Measurements from ENCODE around the gene SFXN3. TPM values are rescaled to one million over a fixed set of nuclear protein-coding genes. Genes with fewer than 3 reads are reported as not detected.

SFXN3 gene
- total and polyA plus RNA-seq, 2 of the 13 experiments (the other 11 are each of a cell fraction or from before 2014, with no cell fraction given), result 16.8 to 71.5 TPM

DNA sequence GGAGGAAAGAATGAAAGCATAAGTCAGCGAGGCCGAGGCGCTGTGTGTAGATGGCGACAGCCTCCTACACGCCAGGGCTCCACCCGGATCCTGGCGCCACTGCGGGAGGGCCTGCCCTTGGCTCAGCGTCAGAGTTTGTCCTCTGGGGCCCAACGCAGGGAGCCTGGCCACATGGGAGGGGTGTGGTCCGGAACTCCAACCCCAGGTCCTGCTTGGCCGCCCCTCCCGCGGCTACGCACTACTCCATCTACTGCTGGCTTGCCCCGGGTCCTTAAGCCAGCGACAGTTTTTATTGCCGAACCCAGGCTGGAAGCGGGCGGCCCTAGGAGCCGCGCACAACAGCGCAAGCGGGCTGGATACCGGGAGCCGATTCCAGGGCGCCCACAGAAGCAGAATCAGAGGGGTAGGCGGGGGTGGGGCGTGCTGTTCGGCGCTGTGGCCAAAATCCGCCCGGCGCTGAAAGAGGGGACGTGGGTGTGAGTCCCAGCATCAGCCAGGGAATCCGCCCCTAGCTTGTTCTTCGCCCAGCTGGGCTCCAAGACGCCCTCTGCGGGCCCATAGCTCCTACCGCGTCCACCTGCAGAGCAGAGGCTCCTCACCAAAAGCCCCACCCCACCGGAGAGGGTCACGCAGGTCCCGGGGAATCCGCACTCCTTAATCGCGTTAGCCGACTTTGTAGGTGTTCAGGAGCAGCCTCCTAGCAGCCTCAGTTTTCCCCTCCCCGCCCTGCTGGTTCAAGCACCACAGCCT lies 35.3 kb downstream of the SFXN3 start (continued):
- peak; percentile 82 for TF ChIP-seq KDM2A (CRISPR knock-in tag; IDR thresholded peaks at IDR 0.05; ENCODE audit: borderline replicate concordance, low read depth)
- peak; percentile 42; the same call in 1 of the 2 replicates for TF ChIP-seq PCBP1 (IDR thresholded peaks at IDR 0.05; ENCODE audit: borderline replicate concordance, low read depth, low read length)
- TF ChIP-seq ZNF343 (CRISPR knock-in tag; IDR thresholded peaks at IDR 0.05), result no peak
- no peak for TF ChIP-seq ZFYVE20 (CRISPR knock-in tag; IDR thresholded peaks at IDR 0.05; ENCODE audit: borderline replicate concordance, low read depth)
- TF ChIP-seq, protein P1, sequence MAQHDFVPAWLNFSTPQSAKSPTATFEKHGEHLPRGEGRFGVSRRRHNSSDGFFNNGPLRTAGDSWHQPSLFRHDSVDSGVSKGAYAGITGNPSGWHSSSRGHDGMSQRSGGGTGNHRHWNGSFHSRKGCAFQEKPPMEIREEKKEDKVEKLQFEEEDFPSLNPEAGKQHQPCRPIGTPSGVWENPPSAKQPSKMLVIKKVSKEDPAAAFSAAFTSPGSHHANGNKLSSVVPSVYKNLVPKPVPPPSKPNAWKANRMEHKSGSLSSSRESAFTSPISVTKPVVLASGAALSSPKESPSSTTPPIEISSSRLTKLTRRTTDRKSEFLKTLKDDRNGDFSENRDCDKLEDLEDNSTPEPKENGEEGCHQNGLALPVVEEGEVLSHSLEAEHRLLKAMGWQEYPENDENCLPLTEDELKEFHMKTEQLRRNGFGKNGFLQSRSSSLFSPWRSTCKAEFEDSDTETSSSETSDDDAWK (CRISPR knock-in tag; IDR thresholded peaks at IDR 0.05), result no peak
- TF ChIP-seq FOXP1 (IDR thresholded peaks at IDR 0.05), result no peak
- TF ChIP-seq FOXP1 (CRISPR knock-in tag; IDR thresholded peaks at IDR 0.05), result no peak
- TF ChIP-seq, protein P2, sequence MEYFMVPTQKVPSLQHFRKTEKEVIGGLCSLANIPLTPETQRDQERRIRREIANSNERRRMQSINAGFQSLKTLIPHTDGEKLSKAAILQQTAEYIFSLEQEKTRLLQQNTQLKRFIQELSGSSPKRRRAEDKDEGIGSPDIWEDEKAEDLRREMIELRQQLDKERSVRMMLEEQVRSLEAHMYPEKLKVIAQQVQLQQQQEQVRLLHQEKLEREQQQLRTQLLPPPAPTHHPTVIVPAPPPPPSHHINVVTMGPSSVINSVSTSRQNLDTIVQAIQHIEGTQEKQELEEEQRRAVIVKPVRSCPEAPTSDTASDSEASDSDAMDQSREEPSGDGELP (IDR thresholded peaks at IDR 0.05; ENCODE audit: borderline replicate concordance, low read depth), result peak; percentile 78; the same call in 1 of the 2 replicates
- TF ChIP-seq ZFP62 (CRISPR knock-in tag; IDR thresholded peaks at IDR 0.05), result no peak
- TF ChIP-seq POGZ (CRISPR knock-in tag; IDR thresholded peaks at IDR 0.05), result peak; percentile 63
- peak; percentile 29; the same call in 1 of the 2 replicates for TF ChIP-seq SAFB2 (CRISPR knock-in tag; IDR thresholded peaks at IDR 0.05; ENCODE audit: borderline replicate concordance, low read depth)
- TF ChIP-seq, protein P3, sequence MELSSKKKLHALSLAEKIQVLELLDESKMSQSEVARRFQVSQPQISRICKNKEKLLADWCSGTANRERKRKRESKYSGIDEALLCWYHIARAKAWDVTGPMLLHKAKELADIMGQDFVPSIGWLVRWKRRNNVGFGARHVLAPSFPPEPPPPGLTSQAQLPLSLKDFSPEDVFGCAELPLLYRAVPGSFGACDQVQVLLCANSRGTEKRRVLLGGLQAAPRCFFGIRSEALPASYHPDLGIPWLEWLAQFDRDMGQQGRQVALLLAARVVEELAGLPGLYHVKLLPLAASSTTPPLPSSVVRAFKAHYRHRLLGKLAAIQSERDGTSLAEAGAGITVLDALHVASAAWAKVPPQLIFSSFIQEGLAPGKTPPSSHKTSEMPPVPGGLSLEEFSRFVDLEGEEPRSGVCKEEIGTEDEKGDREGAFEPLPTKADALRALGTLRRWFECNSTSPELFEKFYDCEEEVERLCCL (CRISPR knock-in tag; IDR thresholded peaks at IDR 0.05; ENCODE audit: borderline replicate concordance), result peak; percentile 67; the same call in 1 of the 2 replicates
- TF ChIP-seq ELF1 (CRISPR knock-in tag; IDR thresholded peaks at IDR 0.05), result peak; percentile 68
- TF ChIP-seq, protein P4, sequence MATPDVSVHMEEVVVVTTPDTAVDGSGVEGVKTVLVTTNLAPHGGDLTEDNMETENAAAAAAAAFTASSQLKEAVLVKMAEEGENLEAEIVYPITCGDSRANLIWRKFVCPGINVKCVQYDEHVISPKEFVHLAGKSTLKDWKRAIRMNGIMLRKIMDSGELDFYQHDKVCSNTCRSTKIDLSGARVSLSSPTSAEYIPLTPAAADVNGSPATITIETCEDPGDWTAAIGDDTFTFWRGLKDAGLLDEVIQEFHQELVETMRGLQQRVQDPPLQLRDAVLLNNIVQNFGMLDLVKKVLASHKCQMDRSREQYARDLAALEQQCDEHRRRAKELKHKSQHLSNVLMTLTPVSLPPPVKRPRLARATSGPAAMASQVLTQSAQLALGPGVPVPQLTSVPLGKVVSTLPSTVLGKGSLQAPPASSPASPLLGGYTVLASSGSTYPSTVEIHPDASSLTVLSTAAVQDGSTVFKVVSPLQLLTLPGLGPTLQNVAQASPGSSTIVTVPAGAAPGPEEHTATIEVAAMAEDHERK (CRISPR knock-in tag; IDR thresholded peaks at IDR 0.05; ENCODE audit: low read depth), result no peak
- TF ChIP-seq DNMT1 (CRISPR knock-in tag; IDR thresholded peaks at IDR 0.05), result no peak
- 0 out of 2 replicates have a peak, but pooled peaks have one; percentile 25 for TF ChIP-seq DNMT3B (CRISPR knock-in tag; conservative IDR thresholded peaks at IDR 0.05)
- TF ChIP-seq, protein P5, sequence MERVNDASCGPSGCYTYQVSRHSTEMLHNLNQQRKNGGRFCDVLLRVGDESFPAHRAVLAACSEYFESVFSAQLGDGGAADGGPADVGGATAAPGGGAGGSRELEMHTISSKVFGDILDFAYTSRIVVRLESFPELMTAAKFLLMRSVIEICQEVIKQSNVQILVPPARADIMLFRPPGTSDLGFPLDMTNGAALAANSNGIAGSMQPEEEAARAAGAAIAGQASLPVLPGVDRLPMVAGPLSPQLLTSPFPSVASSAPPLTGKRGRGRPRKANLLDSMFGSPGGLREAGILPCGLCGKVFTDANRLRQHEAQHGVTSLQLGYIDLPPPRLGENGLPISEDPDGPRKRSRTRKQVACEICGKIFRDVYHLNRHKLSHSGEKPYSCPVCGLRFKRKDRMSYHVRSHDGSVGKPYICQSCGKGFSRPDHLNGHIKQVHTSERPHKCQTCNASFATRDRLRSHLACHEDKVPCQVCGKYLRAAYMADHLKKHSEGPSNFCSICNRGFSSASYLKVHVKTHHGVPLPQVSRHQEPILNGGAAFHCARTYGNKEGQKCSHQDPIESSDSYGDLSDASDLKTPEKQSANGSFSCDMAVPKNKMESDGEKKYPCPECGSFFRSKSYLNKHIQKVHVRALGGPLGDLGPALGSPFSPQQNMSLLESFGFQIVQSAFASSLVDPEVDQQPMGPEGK (CRISPR knock-in tag; IDR thresholded peaks at IDR 0.05), result peak; percentile 98
- TF ChIP-seq GATA4 (IDR thresholded peaks at IDR 0.05; ENCODE audit: borderline replicate concordance, low read depth), result peak; percentile 51
- TF ChIP-seq ELF3 (CRISPR knock-in tag; IDR thresholded peaks at IDR 0.05), result peak; percentile 43
- TF ChIP-seq ZMYM3 (CRISPR knock-in tag; IDR thresholded peaks at IDR 0.05), result peak; percentile 51; the same call in 1 of the 2 replicates
- no peak for TF ChIP-seq RFXAP (CRISPR knock-in tag; IDR thresholded peaks at IDR 0.05; ENCODE audit: borderline replicate concordance)
- TF ChIP-seq ZNF44 (CRISPR knock-in tag; IDR thresholded peaks at IDR 0.05), result no peak
- TF ChIP-seq JDP2 (CRISPR knock-in tag; IDR thresholded peaks at IDR 0.05; ENCODE audit: borderline replicate concordance), result no peak
- peak; percentile 67; the same call in 1 of the 2 replicates for TF ChIP-seq ZBTB38 (CRISPR knock-in tag; IDR thresholded peaks at IDR 0.05)
